WERI-Rb-1 (cell line): Measurements from ENCODE around the gene ADGRF5.

Source experiments
- DNase-seq: peaks from one replicate; pipeline ENCODE4 v3.0.0-alpha.2; 2020
- H3K27ac ChIP-seq: fragments of 250-450 bp; sonication (Bioruptor Pico); 2 replicates; pipeline ENCODE4 v1.5.1; 2020; ENCODE audit warnings: mild to moderate bottlenecking, moderate library complexity
- H3K27me3 ChIP-seq: fragments of 250-450 bp; sonication (Bioruptor Pico); 2 replicates; pipeline ENCODE4 v1.5.1; 2021; ENCODE audit warnings: mild to moderate bottlenecking, low read depth, moderate library complexity; ENCODE audit not compliant: insufficient read depth, severe bottlenecking
- H3K36me3 ChIP-seq: fragments of 250-450 bp; sonication (Bioruptor Pico); 2 replicates; pipeline ENCODE4 v1.5.1; 2020; ENCODE audit warnings: mild to moderate bottlenecking, moderate library complexity
- H3K4me3 ChIP-seq: 2 replicates; pipeline ENCODE4 v1.5.1; 2011; ENCODE audit warnings: low read depth, mild to moderate bottlenecking, control low read depth, low read length
- H3K9me3 ChIP-seq: fragments of 250-450 bp; sonication (Bioruptor Pico); 2 replicates; pipeline ENCODE4 v1.5.1; 2021; ENCODE audit warnings: mild to moderate bottlenecking, moderate library complexity; ENCODE audit not compliant: severe bottlenecking
- CTCF ChIP-seq: IDR thresholded peaks from 2 replicates; pipeline ENCODE4 v1.5.1; 2011; ENCODE audit warnings: low read depth, mild to moderate bottlenecking, control low read depth, inconsistent platforms, low read length

Gene ADGRF5

GRCh38 chr6:46888031-46888430 lies 33.7 kb downstream of the ADGRF5 start:
- Histone ChIP-seq H3K27ac (no peak overlapping the region), H3K9me3 (no peaks in the 10 kb centered on the region), H3K4me3 (no peak overlapping the region), H3K27me3 (no peaks in the 10 kb centered on the region), H3K36me3 (no peaks in the 10 kb centered on the region)
- no peak for TF ChIP-seq CTCF
- DNase-seq, result no peak

GRCh38 chr6:46882645-46883044 lies 39.1 kb downstream of the ADGRF5 start:
- Histone ChIP-seq H3K27ac (no peak overlapping the region), H3K27me3 (no peaks in the 10 kb centered on the region), H3K9me3 (no peaks in the 10 kb centered on the region), H3K4me3 (no peak overlapping the region), H3K36me3 (no peaks in the 10 kb centered on the region)
- no peak for TF ChIP-seq CTCF
- DNase-seq, result no peak

- DNase-seq, result no peak
- Histone ChIP-seq H3K9me3 (no peaks in the 10 kb centered on the region), H3K36me3 (no peaks in the 10 kb centered on the region), H3K4me3 (no peak overlapping the region), H3K27ac (no peak overlapping the region), H3K27me3 (no peaks in the 10 kb centered on the region)
- no peak for TF ChIP-seq CTCF
These were observed 42.7 kb downstream of the ADGRF5 start for GRCh38 chr6:46879003-46879402.

- Histone ChIP-seq H3K27ac (no peak overlapping the region), H3K9me3 (no peaks in the 10 kb centered on the region), H3K27me3 (no peaks in the 10 kb centered on the region), H3K4me3 (no peak overlapping the region), H3K36me3 (no peaks in the 10 kb centered on the region)
- DNase-seq, result no peak
- no peak for TF ChIP-seq CTCF
These were observed 45.6 kb downstream of the ADGRF5 start for GRCh38 chr6:46876126-46876525.

- no peaks in the 10 kb centered on the region for H3K36me3 ChIP-seq
- H3K9me3 ChIP-seq, result no peaks in the 10 kb centered on the region
- H3K4me3 ChIP-seq, result no peak overlapping the region
- no peak overlapping the region for H3K27ac ChIP-seq
- H3K27me3 ChIP-seq, result no peaks in the 10 kb centered on the region
- no peak for TF ChIP-seq CTCF
- no peak for DNase-seq
These were observed 54.3 kb downstream of the ADGRF5 start for GRCh38 chr6:46867411-46867810.

- H3K4me3 ChIP-seq, result no peak overlapping the region
- no peak for TF ChIP-seq CTCF
- H3K27me3 ChIP-seq, result no peaks in the 10 kb centered on the region
- no peak overlapping the region for H3K27ac ChIP-seq
- no peak for DNase-seq
- H3K36me3 ChIP-seq, result no peaks in the 10 kb centered on the region
- H3K9me3 ChIP-seq, result no peaks in the 10 kb centered on the region
These were observed 56.5 kb downstream of the ADGRF5 start for GRCh38 chr6:46865221-46865620.
